CD4-positive, alpha-beta T cell treated with Interleukin-17A for 4 hours (primary cell): Measurements from ENCODE around the gene HS2ST1.
"Not testable (repeated sequence)": the region's sequence is repeated elsewhere in the genome, so short reads cannot be mapped to it uniquely, and the experiment has no call there.

Experiments used
- DNase-seq: peaks from one replicate; pipeline ENCODE4 v3.0.0-alpha.2; 2020; ENCODE audit warnings: mixed read lengths

Gene HS2ST1

GRCh38 chr1:87028576-87028975 is 114.1 kb downstream of the HS2ST1 start:
- DNase-seq = no peak

GRCh38 chr1:87030740-87031690 is 116.6 kb downstream of the HS2ST1 start:
- DNase-seq = no peak

- no peak for DNase-seq
Measured at GRCh38 chr1:87034351-87034750, 119.9 kb downstream of the HS2ST1 start.

- no peak for DNase-seq
Measured at GRCh38 chr1:87039096-87039495, 124.7 kb downstream of the HS2ST1 start.

- no peak for DNase-seq
Measured at GRCh38 chr1:87042111-87042811, 127.8 kb downstream of the HS2ST1 start.

GRCh38 chr1:87044424-87044823 is 130.0 kb downstream of the HS2ST1 start:
- no peak for DNase-seq

GRCh38 chr1:87044840-87045239 is 130.4 kb downstream of the HS2ST1 start:
- DNase-seq = no peak

- DNase-seq = peak; percentile 36
Measured at GRCh38 chr1:87045761-87046304, 131.4 kb downstream of the HS2ST1 start.

GRCh38 chr1:87046951-87047350 is 132.5 kb downstream of the HS2ST1 start:
- DNase-seq = no peak

- no peak for DNase-seq
Measured at GRCh38 chr1:87048237-87048636, 133.8 kb downstream of the HS2ST1 start.

GRCh38 chr1:87051965-87052364 is 137.5 kb downstream of the HS2ST1 start:
- no peak for DNase-seq

- DNase-seq = no peak
Measured at GRCh38 chr1:87052400-87052799, 138.0 kb downstream of the HS2ST1 start.

- DNase-seq = no peak
Measured at GRCh38 chr1:87052961-87053360, 138.5 kb downstream of the HS2ST1 start.

GRCh38 chr1:87053446-87053845 is 139.0 kb downstream of the HS2ST1 start:
- DNase-seq = no peak

GRCh38 chr1:87056974-87057373 is 142.5 kb downstream of the HS2ST1 start:
- DNase-seq = no peak

GRCh38 chr1:87058343-87058649 is 143.9 kb downstream of the HS2ST1 start:
- no peak for DNase-seq

- no peak for DNase-seq
Measured at GRCh38 chr1:87061742-87062156, 147.3 kb downstream of the HS2ST1 start.

GRCh38 chr1:87062687-87063086 is 148.3 kb downstream of the HS2ST1 start:
- DNase-seq = no peak

- no peak for DNase-seq
Measured at GRCh38 chr1:87064309-87064708, 149.9 kb downstream of the HS2ST1 start.

- no peak for DNase-seq
Measured at GRCh38 chr1:87064986-87065385, 150.6 kb downstream of the HS2ST1 start.

- DNase-seq = not testable (repeated sequence)
Measured at GRCh38 chr1:87066708-87067107, 152.3 kb downstream of the HS2ST1 start.

- DNase-seq = no peak
Measured at GRCh38 chr1:87072411-87072810, 158.0 kb downstream of the HS2ST1 start.

- no peak for DNase-seq
Measured at GRCh38 chr1:87072904-87073303, 158.5 kb downstream of the HS2ST1 start.
